ENCODE data around the gene FCHO1. TPM values are rescaled to one million over a fixed set of nuclear protein-coding genes. Genes with fewer than 3 reads are reported as not detected.
A peak's percentile ranks its signal among the peaks of the same experiment; 100 is the strongest.

FCHO1 gene
- total RNA-seq, 4 donors from 2014 or later, result 0.76 to 3.5 (median 2.6) TPM

DNA sequence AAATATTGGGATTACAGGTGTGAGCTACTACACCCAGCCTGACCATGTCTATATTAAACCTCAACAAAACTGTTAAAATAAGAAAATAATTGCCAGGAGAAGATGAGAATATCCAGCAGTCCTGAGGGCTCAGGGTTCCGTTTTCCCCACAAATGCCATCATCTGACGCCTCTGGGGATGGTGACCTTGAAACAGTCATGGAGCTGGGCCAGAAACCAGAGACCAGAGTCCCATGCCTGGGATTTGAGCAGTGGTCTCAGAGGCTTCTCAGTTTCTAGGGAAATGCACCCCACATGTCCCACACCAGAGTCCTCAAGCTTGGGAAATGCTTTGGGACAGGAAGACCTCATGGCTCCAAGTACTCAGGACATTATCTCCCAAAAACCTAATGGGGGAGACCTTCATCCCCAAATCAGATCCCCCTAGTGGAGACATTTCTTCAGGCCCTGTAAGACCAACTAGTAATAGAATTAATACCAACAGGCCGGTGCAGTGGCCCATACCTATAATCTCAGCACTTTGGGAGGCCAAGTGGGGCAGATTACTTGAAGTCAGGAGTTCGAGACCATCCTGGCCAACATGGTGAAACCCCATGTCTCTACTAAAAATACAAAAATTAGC is 34.9 kb upstream of the FCHO1 start:
- DNase-seq, result no peak
- Histone ChIP-seq H3K4me3 (no peak overlapping the region), H3K27ac (peak overlapping the region in 2 of 4 donors; percentile 12 to 64), H3K27me3 (peaks cover 0 to 11% (median 0%) of the 10 kb centered on the region in 4 donors), H3K4me1 (peaks cover 15 to 45% (median 31%) of the 10 kb centered on the region in 3 donors), H3K9me3 (no peaks in the 10 kb centered on the region), H3K36me3 (no peaks in the 10 kb centered on the region)
- 57 to 64% methylated on average over 3 to 4 of the region's 4 CpGs for WGBS, 2 donors
- TF ChIP-seq POLR2A (IDR thresholded peaks at IDR 0.05), result no peak
- TF ChIP-seq, protein P1, sequence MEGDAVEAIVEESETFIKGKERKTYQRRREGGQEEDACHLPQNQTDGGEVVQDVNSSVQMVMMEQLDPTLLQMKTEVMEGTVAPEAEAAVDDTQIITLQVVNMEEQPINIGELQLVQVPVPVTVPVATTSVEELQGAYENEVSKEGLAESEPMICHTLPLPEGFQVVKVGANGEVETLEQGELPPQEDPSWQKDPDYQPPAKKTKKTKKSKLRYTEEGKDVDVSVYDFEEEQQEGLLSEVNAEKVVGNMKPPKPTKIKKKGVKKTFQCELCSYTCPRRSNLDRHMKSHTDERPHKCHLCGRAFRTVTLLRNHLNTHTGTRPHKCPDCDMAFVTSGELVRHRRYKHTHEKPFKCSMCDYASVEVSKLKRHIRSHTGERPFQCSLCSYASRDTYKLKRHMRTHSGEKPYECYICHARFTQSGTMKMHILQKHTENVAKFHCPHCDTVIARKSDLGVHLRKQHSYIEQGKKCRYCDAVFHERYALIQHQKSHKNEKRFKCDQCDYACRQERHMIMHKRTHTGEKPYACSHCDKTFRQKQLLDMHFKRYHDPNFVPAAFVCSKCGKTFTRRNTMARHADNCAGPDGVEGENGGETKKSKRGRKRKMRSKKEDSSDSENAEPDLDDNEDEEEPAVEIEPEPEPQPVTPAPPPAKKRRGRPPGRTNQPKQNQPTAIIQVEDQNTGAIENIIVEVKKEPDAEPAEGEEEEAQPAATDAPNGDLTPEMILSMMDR (IDR thresholded peaks at IDR 0.05), result no peak
- intact Hi-C loops (cut with DNase I), result no loop called here

DNA sequence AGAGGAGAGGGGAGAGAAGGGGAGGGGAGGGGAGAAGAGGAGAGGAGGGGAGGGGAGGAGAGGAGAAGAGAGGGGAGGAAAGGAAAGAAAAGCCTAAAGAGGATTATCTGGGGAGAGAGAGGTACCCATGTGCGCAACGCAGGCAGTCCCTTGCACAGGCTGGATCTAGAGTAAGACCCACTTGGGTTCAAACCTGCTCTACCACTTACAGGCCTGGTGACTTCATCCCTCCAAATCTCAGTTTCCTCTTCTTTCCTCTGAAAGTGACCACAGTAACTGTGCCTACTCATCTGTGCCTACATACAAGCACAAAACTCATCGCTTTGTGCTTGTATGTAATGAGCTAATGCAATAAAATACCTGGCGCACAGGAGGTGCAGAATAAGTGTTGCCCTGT is 32.7 kb upstream of the FCHO1 start:
- H3K27me3 ChIP-seq, result peaks cover 0 to 11% (median 0%) of the 10 kb centered on the region in 4 donors
- peaks cover 23 to 62% (median 41%) of the 10 kb centered on the region in 3 donors for H3K4me1 ChIP-seq
- H3K27ac ChIP-seq, result peak overlapping the region in 1 of 4 donors; percentile 90
- H3K9me3 ChIP-seq, result no peaks in the 10 kb centered on the region
- no peak for DNase-seq
- peak overlapping the region in 1 of 4 donors; percentile 75 for H3K4me3 ChIP-seq
- WGBS, 2 donors, result 66 to 74% methylated on average over 4 of the region's 4 CpGs
- intact Hi-C loops (cut with DNase I), result no loop called here
- H3K36me3 ChIP-seq, result peaks cover 0 to 9% (median 0%) of the 10 kb centered on the region in 3 donors
- TF ChIP-seq POLR2A (IDR thresholded peaks at IDR 0.05), result no peak
- TF ChIP-seq, protein P1 (IDR thresholded peaks at IDR 0.05), result no peak

DNA sequence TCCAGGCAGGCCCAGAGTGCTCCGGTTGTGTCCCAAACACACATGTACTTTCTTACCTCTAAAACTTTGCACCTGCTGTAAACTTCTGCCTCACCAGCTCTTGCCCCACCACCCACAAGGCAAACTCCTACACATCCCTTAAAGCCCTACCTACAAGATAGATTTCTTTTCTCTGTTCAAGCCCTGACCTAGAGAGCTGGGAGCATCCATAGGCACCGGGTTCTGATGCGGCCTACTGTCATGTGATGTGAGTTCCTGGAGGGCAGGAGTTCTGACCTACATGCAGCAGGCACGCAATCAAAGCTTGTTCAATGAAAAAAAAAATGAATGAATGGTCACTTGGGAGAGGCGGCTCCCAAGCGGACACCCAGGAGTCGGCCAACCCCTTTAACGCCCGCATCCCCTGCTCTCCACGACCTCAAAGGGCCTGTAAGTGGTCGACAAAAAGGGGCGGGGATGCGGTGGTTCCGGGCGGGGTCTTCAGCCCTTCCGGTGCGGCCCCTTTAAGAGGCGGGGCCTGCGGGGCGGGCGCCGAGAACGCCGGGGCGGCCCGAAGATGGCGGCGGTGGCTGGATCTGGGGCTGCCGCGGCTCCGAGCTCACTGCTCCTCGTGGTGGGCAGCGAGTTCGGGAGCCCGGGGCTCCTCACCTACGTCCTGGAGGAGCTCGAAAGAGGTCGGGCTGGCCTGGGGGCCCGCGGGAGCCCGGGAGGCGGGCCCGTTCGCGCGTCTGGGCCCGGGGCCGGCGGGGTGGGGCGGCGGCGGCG is 32.1 kb upstream of the FCHO1 start, which contains the start of gene MAP1S:
TSS of gene MAP1S (plus strand) at position 534 of the 765 bp plus-strand sequence. CDS start at position 557, 23 bp downstream.
- Histone ChIP-seq H3K4me1 (peaks cover 23 to 62% (median 41%) of the 10 kb centered on the region in 3 donors), H3K27me3 (peaks cover 0 to 11% (median 0%) of the 10 kb centered on the region in 4 donors), H3K27ac (peak within 1 kb of the TSS; percentile 76 to 90 (median 85)), H3K9me3 (no peaks in the 10 kb centered on the region), H3K4me3 (peak within 1 kb of the TSS; percentile 65 to 96 (median 80)), H3K36me3 (peaks cover 0 to 15% (median 0%) of the 10 kb centered on the region in 3 donors)
- intact Hi-C loops (cut with DNase I), result no loop called here
- DNase-seq, result no peak
- TF ChIP-seq POLR2A (IDR thresholded peaks at IDR 0.05), result peak in 2 of 4 donors; percentile 52 to 85
- TF ChIP-seq, protein P1 (IDR thresholded peaks at IDR 0.05), result no peak
- 8 to 33% methylated on average over 2 to 13 of the region's 53 CpGs for WGBS, 2 donors

DNA sequence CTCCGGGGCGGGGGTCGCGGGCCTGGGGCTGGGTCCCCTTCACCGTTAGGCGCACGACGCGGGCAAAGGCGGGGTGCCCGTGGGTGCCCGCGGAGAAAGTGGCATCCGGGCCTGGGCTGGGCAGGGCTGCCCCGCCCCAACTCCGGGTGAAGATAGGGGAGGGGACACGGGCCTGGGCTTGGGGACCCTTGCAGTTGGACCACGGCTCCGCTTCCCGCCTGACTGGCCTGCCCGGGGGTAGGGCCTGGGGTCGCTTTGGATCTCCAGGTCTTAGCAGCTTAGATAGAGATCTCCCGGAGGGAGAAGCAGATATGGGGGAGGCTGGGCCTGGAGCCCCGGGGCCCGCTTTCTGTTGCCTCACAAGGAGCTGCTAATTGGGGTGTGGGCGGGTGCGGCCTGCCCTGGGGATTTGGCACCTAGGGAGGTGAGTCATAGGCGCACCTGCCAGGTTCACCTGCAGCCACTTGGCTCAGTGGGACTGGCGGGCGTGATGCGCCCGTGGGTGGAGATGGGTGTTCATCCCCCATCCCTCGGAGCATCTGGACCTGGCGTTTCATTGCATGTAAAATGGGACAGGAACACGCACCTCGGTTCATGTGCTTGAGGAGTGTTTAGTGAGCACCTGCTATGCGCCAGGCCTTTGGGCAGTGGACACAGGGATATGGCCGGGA is 31.4 kb upstream of the FCHO1 start:
- TF ChIP-seq POLR2A (IDR thresholded peaks at IDR 0.05), result no peak
- TF ChIP-seq, protein P1 (IDR thresholded peaks at IDR 0.05), result no peak
- no peak for DNase-seq
- H3K27ac ChIP-seq, result peak overlapping the region; percentile 76 to 90 (median 85)
- H3K27me3 ChIP-seq, result peaks cover 0 to 11% (median 0%) of the 10 kb centered on the region in 4 donors
- WGBS, 2 donors, result 6 to 30% methylated on average over 2 to 3 of the region's 38 CpGs
- intact Hi-C loops (cut with DNase I), result no loop called here
- H3K4me1 ChIP-seq, result peaks cover 23 to 62% (median 41%) of the 10 kb centered on the region in 3 donors
- H3K36me3 ChIP-seq, result peaks cover 0 to 22% (median under 1%) of the 10 kb centered on the region in 3 donors
- H3K4me3 ChIP-seq, result peak overlapping the region; percentile 65 to 96 (median 80)
- no peaks in the 10 kb centered on the region for H3K9me3 ChIP-seq

All from esophagus squamous epithelium (tissue), 5 donors.